ENCODE measurements around the gene C8A.

C8A gene

GRCh38 chr1:56965916-56966697 lies 111.5 kb downstream of the C8A start, which contains the start of gene C8B:
TSS of gene C8B (minus strand) at chr1:56966015. CDS start at chr1:56965948, 67 bp downstream.
- DNase-seq: no peak
- H3K27ac Mint-ChIP-seq: no peak within 1 kb of the TSS
- no peaks in the 10 kb centered on the region for H3K27me3 Mint-ChIP-seq
- CTCF ChIA-PET: interaction anchor here (1.4 kb wide), 1 partner anchor 134 kb away, joined by 4 read pairs; no protein-coding TSS in a partner anchor
- peaks cover 2% of the 10 kb centered on the region for H3K9me3 Mint-ChIP-seq
- H3K4me3 Mint-ChIP-seq: no peak within 1 kb of the TSS
- no peaks in the 10 kb centered on the region for H3K36me3 Mint-ChIP-seq
- no peaks in the 10 kb centered on the region for H3K4me1 Mint-ChIP-seq

GRCh38 chr1:56966698-56966999 lies 112.1 kb downstream of the C8A start:
- no peak for DNase-seq
- H3K27me3 Mint-ChIP-seq: no peaks in the 10 kb centered on the region
- no peak overlapping the region for H3K27ac Mint-ChIP-seq
- peaks cover 2% of the 10 kb centered on the region for H3K9me3 Mint-ChIP-seq
- CTCF ChIA-PET: no interaction called here
- H3K4me1 Mint-ChIP-seq: no peaks in the 10 kb centered on the region
- no peaks in the 10 kb centered on the region for H3K36me3 Mint-ChIP-seq
- H3K4me3 Mint-ChIP-seq: no peak overlapping the region

GRCh38 chr1:56967355-56967754 lies 112.8 kb downstream of the C8A start:
- no peaks in the 10 kb centered on the region for H3K4me1 Mint-ChIP-seq
- peaks cover 2% of the 10 kb centered on the region for H3K9me3 Mint-ChIP-seq
- H3K27me3 Mint-ChIP-seq: no peaks in the 10 kb centered on the region
- no peaks in the 10 kb centered on the region for H3K36me3 Mint-ChIP-seq
- no peak for DNase-seq
- no peak overlapping the region for H3K4me3 Mint-ChIP-seq
- CTCF ChIA-PET: no interaction called here
- no peak overlapping the region for H3K27ac Mint-ChIP-seq

All from activated naive CD4-positive, alpha-beta T cell treated with anti-CD3 and anti-CD28 coated beads, Interleukin-2, amount 10 ng/mL, durations not matched to agents 7 days and 5 days (primary cell).